Large intestine (tissue), 3 donors: Measurements from ENCODE around the gene IGSF8. TPM values are rescaled to one million over a fixed set of nuclear protein-coding genes. Genes with fewer than 3 reads are reported as not detected.

Experiments
- DNase-seq, 2 donors: peaks; one replicate each; pipeline versions ENCODE4 v3.0.0 to v3.0.0-alpha.2; 2013
- H3K27ac ChIP-seq: one replicate; pipeline ENCODE4 v1.5.1; 2013; ENCODE audit warnings: low read length
- H3K27me3 ChIP-seq: 2 replicates; pipeline ENCODE4 v1.6.1; 2013; ENCODE audit warnings: low read length; ENCODE audit not compliant: control insufficient read depth, insufficient read depth
- H3K36me3 ChIP-seq: 2 replicates; pipeline ENCODE4 v1.6.1; 2013; ENCODE audit warnings: low read length; ENCODE audit not compliant: control insufficient read depth, insufficient read depth
- H3K4me1 ChIP-seq: one replicate; pipeline ENCODE4 v1.6.1; 2013; ENCODE audit warnings: low read length; ENCODE audit not compliant: control insufficient read depth, insufficient read depth
- H3K4me3 ChIP-seq: one replicate; pipeline ENCODE4 v1.5.1; 2013; ENCODE audit warnings: low read length
- H3K9me3 ChIP-seq: one replicate; pipeline ENCODE4 v1.6.1; 2013; ENCODE audit warnings: mild to moderate bottlenecking, low read depth, low read length, moderate library complexity; ENCODE audit not compliant: control insufficient read depth
- WGBS: methylation state at CpG from one replicate; pipeline ENCODE4 v1.1.5; 2013; ENCODE audit warnings: low lambda C conversion rate; ENCODE audit not compliant: insufficient coverage; 5-methylcytosine and 5-hydroxymethylcytosine counted together
- polyA plus RNA-seq: library from polyadenylated mRNA; unstranded; fragments of 120-200 nt; gene quantifications from one replicate; pipeline ENCODE4 v1.2.1, GENCODE V29; 2013

IGSF8 gene
- polyA plus RNA-seq, 1 donor, result 31.0 TPM

DNA sequence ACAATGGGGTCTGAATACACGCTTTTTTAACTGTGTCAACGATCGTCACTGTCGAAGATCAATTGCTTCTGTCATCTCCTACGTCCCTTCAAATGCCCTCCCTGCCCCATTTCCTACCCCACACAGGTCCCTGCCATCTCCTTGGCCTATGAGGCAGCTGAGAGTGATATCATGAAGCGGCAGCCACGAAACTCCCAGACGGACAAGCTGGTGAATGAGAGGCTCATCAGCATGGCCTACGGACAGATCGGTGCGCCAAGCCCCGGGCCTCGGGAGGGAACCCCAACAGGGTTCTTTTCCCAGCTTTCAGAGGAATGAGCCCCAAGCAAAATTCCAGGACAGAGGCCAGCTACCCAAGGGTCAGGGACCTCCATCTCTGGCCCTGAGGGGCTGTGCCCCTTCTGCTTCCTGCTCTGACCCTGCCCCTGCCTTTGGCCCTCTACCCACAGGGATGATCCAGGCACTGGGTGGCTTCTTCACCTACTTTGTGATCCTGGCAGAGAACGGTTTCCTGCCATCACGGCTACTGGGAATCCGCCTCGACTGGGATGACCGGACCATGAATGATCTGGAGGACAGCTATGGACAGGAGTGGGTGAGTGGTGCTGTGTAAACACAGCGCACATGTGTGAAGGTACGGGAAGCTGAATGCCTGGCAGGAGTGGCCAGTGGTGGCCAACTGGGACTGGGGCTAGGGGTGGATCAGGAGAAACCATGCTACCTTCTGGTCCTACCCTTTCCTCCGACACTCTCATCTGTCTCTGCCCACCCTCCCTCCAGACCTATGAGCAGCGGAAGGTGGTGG is 37.9 kb upstream of the IGSF8 start:
- Histone ChIP-seq H3K36me3 (no peaks in the 10 kb centered on the region), H3K4me1 (no peaks in the 10 kb centered on the region), H3K4me3 (no peak overlapping the region), H3K9me3 (no peaks in the 10 kb centered on the region), H3K27me3 (peaks cover 3% of the 10 kb centered on the region), H3K27ac (no peak overlapping the region)
- WGBS, result no CpG with 5 or more reads among the region's 22 CpGs
- DNase-seq, result no peak

- WGBS, result no CpG with 5 or more reads among the region's 20 CpGs
- no peak overlapping the region for H3K4me3 ChIP-seq
- DNase-seq, result no peak
- no peaks in the 10 kb centered on the region for H3K4me1 ChIP-seq
- no peaks in the 10 kb centered on the region for H3K9me3 ChIP-seq
- peaks cover 3% of the 10 kb centered on the region for H3K27me3 ChIP-seq
- no peak overlapping the region for H3K27ac ChIP-seq
- no peaks in the 10 kb centered on the region for H3K36me3 ChIP-seq
Measured at GRCh38 chr1:160134791-160135572, 36.6 kb upstream of the IGSF8 start.

DNA sequence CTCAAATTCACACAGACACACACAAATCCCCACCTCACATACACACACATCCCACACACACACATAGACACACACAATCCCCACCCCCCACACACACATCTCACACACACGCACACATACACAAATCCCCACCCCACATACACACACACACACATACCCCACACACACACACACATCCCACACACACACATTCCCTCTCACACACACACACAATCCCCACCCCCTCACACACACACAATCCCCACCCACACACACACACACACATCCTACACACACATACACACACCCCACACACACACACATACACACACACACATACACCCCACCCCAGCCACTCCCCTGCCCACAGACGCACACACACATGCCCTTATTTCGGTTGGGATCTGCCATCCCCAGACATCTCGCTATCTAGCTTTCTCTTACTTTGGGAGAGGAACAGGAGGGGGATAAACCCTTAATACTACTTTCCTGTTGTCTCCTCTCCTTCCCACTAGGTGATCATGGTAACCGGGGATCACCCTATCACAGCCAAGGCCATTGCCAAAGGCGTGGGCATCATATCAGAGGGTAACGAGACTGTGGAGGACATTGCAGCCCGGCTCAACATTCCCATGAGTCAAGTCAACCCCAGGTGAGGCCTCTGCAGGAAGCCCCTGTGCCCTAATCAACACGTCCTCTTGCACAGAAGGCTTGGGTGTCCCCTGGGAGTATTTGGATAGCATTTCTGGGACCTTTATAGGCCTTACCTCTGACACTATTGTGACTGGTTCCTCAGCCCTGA is 35.8 kb upstream of the IGSF8 start:
- no CpG with 5 or more reads among the region's 9 CpGs for WGBS
- no peak for DNase-seq
- peaks cover 6% of the 10 kb centered on the region for H3K27me3 ChIP-seq
- no peaks in the 10 kb centered on the region for H3K36me3 ChIP-seq
- H3K9me3 ChIP-seq, result no peaks in the 10 kb centered on the region
- H3K27ac ChIP-seq, result no peak overlapping the region
- H3K4me3 ChIP-seq, result no peak overlapping the region
- no peaks in the 10 kb centered on the region for H3K4me1 ChIP-seq

DNA sequence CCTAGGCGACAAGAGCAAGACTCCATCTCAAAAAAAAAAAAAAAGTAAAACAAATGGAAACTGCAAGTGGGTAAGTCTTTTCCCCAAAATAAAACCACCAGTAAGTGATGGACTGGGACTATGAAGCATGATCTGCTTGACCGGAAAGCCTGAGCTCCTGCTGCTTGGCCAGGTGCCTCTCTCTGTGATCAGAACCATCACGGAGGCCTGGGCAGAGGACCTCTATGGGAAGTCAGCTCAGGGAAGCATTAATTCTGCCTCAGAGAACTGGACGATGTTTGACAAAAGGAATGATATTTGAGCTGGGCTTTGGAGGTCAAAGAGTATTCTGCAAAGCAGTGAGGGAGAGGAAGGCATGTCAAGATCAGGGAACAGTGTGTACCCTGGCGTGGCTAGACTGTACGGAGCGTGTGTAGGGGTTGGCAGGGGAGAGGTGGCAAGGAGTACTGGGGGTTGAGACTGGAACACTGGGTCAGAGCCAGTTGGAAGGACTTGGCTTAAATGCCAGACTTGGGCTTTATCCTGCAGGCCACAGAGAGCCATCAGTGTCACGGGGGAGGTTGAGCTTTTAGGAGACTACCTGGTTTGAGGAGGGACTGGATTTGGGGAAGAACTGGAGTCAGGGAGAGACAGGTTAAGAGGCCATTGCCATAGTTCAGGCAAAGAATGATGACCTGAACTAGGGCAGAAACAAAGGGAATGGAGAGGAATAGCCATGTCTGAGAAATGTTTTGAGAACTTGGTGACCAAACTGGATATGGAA is 33.6 kb upstream of the IGSF8 start:
- no peaks in the 10 kb centered on the region for H3K36me3 ChIP-seq
- peaks cover 4% of the 10 kb centered on the region for H3K4me1 ChIP-seq
- no peak for DNase-seq
- H3K27me3 ChIP-seq, result peaks cover 6% of the 10 kb centered on the region
- no peaks in the 10 kb centered on the region for H3K9me3 ChIP-seq
- no peak overlapping the region for H3K27ac ChIP-seq
- no peak overlapping the region for H3K4me3 ChIP-seq
- no CpG with 5 or more reads among the region's 8 CpGs for WGBS

DNA sequence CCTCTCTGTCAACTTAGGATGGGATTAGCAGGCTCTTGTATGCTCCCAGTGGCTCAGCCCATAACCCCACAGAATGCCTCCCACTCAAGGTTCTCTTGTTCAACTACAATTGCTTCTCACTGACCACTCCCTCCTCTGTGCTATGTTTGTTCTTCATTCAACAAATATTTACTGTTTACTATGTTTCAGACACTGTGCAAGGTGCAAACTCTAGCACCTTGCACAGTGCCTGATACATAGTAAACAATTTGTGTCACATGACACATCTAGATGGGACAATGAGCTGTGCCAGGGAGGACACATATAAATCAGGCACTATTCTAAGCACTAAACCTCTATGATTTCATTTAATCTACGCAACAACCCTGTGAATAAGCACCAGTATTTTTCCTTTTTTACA is 32.5 kb upstream of the IGSF8 start:
- Histone ChIP-seq H3K4me3 (no peak overlapping the region), H3K9me3 (no peaks in the 10 kb centered on the region), H3K36me3 (no peaks in the 10 kb centered on the region), H3K27me3 (peaks cover 6% of the 10 kb centered on the region), H3K27ac (no peak overlapping the region), H3K4me1 (peaks cover 4% of the 10 kb centered on the region)
- no peak for DNase-seq
- WGBS, result no CpG with 5 or more reads among the region's 1 CpG

- Histone ChIP-seq H3K27ac (no peak overlapping the region), H3K9me3 (no peaks in the 10 kb centered on the region), H3K4me1 (peaks cover 9% of the 10 kb centered on the region), H3K4me3 (no peak overlapping the region), H3K27me3 (peaks cover 6% of the 10 kb centered on the region), H3K36me3 (no peaks in the 10 kb centered on the region)
- no peak for DNase-seq
- WGBS, result 100% methylated on average over 1 of the region's 5 CpGs
Measured at GRCh38 chr1:160130486-160130885, 32.1 kb upstream of the IGSF8 start.

- Histone ChIP-seq H3K4me3 (no peak overlapping the region), H3K36me3 (no peaks in the 10 kb centered on the region), H3K4me1 (peaks cover 13% of the 10 kb centered on the region), H3K27ac (no peak overlapping the region), H3K9me3 (no peaks in the 10 kb centered on the region), H3K27me3 (peaks cover 6% of the 10 kb centered on the region)
- no CpG with 5 or more reads among the region's 11 CpGs for WGBS
- no peak for DNase-seq
Measured at GRCh38 chr1:160129966-160130365, 31.5 kb upstream of the IGSF8 start.

- H3K27me3 ChIP-seq, result peaks cover 6% of the 10 kb centered on the region
- no CpG with 5 or more reads among the region's 3 CpGs for WGBS
- H3K9me3 ChIP-seq, result no peaks in the 10 kb centered on the region
- no peak for DNase-seq
- no peak overlapping the region for H3K27ac ChIP-seq
- H3K36me3 ChIP-seq, result no peaks in the 10 kb centered on the region
- no peak overlapping the region for H3K4me3 ChIP-seq
- peaks cover 15% of the 10 kb centered on the region for H3K4me1 ChIP-seq
Measured at GRCh38 chr1:160129558-160129957, 31.1 kb upstream of the IGSF8 start.

GRCh38 chr1:160129046-160129445 is 30.6 kb upstream of the IGSF8 start:
- H3K27me3 ChIP-seq, result peaks cover 6% of the 10 kb centered on the region
- no peaks in the 10 kb centered on the region for H3K9me3 ChIP-seq
- no CpG with 5 or more reads among the region's 5 CpGs for whole genome bisulfite sequencing
- no peak overlapping the region for H3K4me3 ChIP-seq
- H3K27ac ChIP-seq, result no peak overlapping the region
- DNase-seq, result no peak
- H3K36me3 ChIP-seq, result no peaks in the 10 kb centered on the region
- peaks cover 17% of the 10 kb centered on the region for H3K4me1 ChIP-seq

DNA sequence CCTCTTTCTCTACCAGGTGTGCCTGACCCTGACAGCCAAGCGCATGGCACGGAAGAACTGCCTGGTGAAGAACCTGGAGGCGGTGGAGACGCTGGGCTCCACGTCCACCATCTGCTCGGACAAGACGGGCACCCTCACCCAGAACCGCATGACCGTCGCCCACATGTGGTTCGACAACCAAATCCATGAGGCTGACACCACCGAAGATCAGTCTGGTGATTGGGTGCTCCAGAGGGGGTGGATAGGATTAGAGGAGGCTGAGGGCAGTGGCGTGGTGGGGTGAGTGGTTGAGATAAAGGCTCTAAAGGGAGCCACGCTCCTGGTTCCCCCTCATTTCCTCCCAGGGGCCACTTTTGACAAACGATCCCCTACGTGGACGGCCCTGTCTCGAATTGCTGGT is 30.2 kb upstream of the IGSF8 start:
- H3K9me3 ChIP-seq, result no peaks in the 10 kb centered on the region
- no peaks in the 10 kb centered on the region for H3K36me3 ChIP-seq
- DNase-seq, result no peak
- peaks cover 17% of the 10 kb centered on the region for H3K4me1 ChIP-seq
- WGBS, result no CpG with 5 or more reads among the region's 18 CpGs
- peaks cover 6% of the 10 kb centered on the region for H3K27me3 ChIP-seq
- H3K4me3 ChIP-seq, result no peak overlapping the region
- H3K27ac ChIP-seq, result no peak overlapping the region
